HG02884 (cell line): ENCODE measurements around the gene GRIK4.

Experiments
- ATAC-seq: cut with Tn5 transposase; IDR thresholded peaks from one replicate; pipeline ENCODE4 v1.9.1; 2021; ENCODE audit warnings: mild to moderate bottlenecking, moderate library complexity; ENCODE audit not compliant: unreplicated experiment

The GRIK4 gene

GRCh38 chr11:120928627-120929026, 417.1 kb downstream of the GRIK4 start:
- no peak for ATAC-seq

GRCh38 chr11:120929090-120929489, 417.5 kb downstream of the GRIK4 start:
- ATAC-seq: no peak

GRCh38 chr11:120929664-120930154, 418.2 kb downstream of the GRIK4 start:
- ATAC-seq: no peak

GRCh38 chr11:120931057-120931779, 419.7 kb downstream of the GRIK4 start:
- ATAC-seq: no peak

- no peak for ATAC-seq
Measured at GRCh38 chr11:120932305-120932915, 420.9 kb downstream of the GRIK4 start.

- ATAC-seq: no peak
Measured at GRCh38 chr11:120936356-120936755, 424.8 kb downstream of the GRIK4 start.

- ATAC-seq: no peak
Measured at GRCh38 chr11:120937501-120937900, 426.0 kb downstream of the GRIK4 start.

GRCh38 chr11:120938260-120938659, 426.7 kb downstream of the GRIK4 start:
- ATAC-seq: no peak

GRCh38 chr11:120940160-120940848, 428.8 kb downstream of the GRIK4 start:
- ATAC-seq: no peak

GRCh38 chr11:120941000-120941399, 429.5 kb downstream of the GRIK4 start:
- no peak for ATAC-seq

- ATAC-seq: no peak
Measured at GRCh38 chr11:120942701-120943100, 431.2 kb downstream of the GRIK4 start.

GRCh38 chr11:120945042-120945441, 433.5 kb downstream of the GRIK4 start:
- ATAC-seq: no peak

GRCh38 chr11:120950880-120951279, 439.3 kb downstream of the GRIK4 start:
- ATAC-seq: no peak

GRCh38 chr11:120952461-120953434, 441.2 kb downstream of the GRIK4 start:
- ATAC-seq: no peak

- ATAC-seq: no peak
Measured at GRCh38 chr11:120954381-120954780, 442.8 kb downstream of the GRIK4 start.

GRCh38 chr11:120956710-120957495, 445.4 kb downstream of the GRIK4 start:
- no peak for ATAC-seq

GRCh38 chr11:120958185-120958584, 446.6 kb downstream of the GRIK4 start:
- no peak for ATAC-seq

GRCh38 chr11:120959189-120959588, 447.6 kb downstream of the GRIK4 start:
- no peak for ATAC-seq

- ATAC-seq: no peak
Measured at GRCh38 chr11:120964857-120965256, 453.3 kb downstream of the GRIK4 start.

- ATAC-seq: no peak
Measured at GRCh38 chr11:120966840-120967239, 455.3 kb downstream of the GRIK4 start.
